Ascending aorta (tissue), 2 donors: ENCODE results near the gene CALML3. TPM values are rescaled to one million over a fixed set of nuclear protein-coding genes. Genes with fewer than 3 reads are reported as not detected.

Experiments used
- DNase-seq, 2 donors: peaks; one replicate each; pipeline ENCODE4 v3.0.0-alpha.2; 2019; ENCODE audit warnings: low spot score in 2 of 2
- H3K27ac ChIP-seq, 2 donors: fragments of 200-600 bp; sonication (generic); one replicate each; pipeline ENCODE4 v1.5.1; 2016 to 2017; ENCODE audit warnings: mild to moderate bottlenecking in 1 of 2
- H3K27me3 ChIP-seq: fragments of 200-600 bp; sonication (generic); one replicate; pipeline ENCODE4 v1.5.1; 2017
- H3K36me3 ChIP-seq, 2 donors: fragments of 200-600 bp; sonication (generic); one replicate each; pipeline ENCODE4 v1.5.1; 2016
- H3K4me1 ChIP-seq, 2 donors: fragments of 200-600 bp; sonication (generic); one replicate each; pipeline ENCODE4 v1.5.1; 2016 to 2017; ENCODE audit warnings: mild to moderate bottlenecking in 1 of 2
- H3K4me3 ChIP-seq, 2 donors: fragments of 200-600 bp; sonication (generic); one replicate each; pipeline ENCODE4 v1.5.1; 2016 to 2017; ENCODE audit warnings: mild to moderate bottlenecking in 1 of 2
- H3K9me3 ChIP-seq, 2 donors: fragments of 200-600 bp; sonication (generic); one replicate each; pipeline ENCODE4 v1.5.1; 2016
- intact Hi-C: fragments of 100-400 bp; cut with DNase I; formaldehyde crosslinking; loops from one replicate; pipeline ENCODE4 v1.15.1; 2023
- total RNA-seq: library from RNA; depleted of rRNA; stranded (reverse); fragments of >200 nt; gene quantifications from one replicate; pipeline ENCODE4 v1.1.0, GENCODE V29; 2016
- TF ChIP-seq, protein P1 (sequence below), 3 experiments: fragments of 200-600 bp in 2 of 3; fragments of 450-650 bp in 1 of 3; sonication (generic) in 2 of 3; IDR thresholded peaks; one replicate each; pipeline ENCODE4 v1.5.1; 2016 to 2019; ENCODE audit warnings: antibody characterized with exemption in 3 of 3, mild to moderate bottlenecking in 1 of 3, moderate library complexity in 1 of 3

Gene CALML3
- total RNA-seq, 1 donor from 2014 or later = not detected

DNA sequence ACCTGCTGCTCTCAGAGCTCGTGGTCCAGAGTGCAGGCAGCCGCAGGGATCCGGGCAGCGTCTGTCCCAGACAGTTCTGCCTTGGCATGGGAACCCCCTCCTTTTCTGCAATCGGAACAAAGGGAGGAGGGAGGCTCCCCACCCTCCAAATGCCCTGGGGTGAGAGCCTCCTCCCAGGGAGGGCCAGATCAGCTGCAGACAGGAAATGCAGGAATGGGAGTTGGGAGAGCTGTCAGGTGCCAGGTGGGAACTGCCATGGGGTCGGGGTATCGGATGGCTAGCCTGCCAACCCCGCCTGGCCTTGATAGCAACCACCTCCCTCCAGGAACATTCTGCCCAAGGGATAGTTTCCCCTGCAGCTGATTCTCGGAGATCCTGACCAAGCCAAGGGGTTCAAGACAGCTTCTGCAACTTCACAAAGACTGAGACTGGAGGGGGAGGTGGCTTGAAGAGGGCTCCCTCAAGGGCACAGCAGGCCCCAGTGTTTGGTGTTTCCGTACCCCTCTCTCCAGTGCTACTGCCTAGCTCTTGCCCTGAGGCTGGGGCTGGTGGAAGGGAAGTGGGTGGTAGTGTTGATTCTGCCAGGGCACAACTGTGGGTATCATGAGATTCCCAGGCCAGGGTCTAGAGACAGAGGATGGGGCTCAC is 25.1 kb upstream of the CALML3 start, which contains the start of gene CALML5:
TSS of gene CALML5 (minus strand) at position 78 of the 648 bp plus-strand sequence. CDS start 132 bp downstream, outside the sequence.
- TF ChIP-seq, protein P1, sequence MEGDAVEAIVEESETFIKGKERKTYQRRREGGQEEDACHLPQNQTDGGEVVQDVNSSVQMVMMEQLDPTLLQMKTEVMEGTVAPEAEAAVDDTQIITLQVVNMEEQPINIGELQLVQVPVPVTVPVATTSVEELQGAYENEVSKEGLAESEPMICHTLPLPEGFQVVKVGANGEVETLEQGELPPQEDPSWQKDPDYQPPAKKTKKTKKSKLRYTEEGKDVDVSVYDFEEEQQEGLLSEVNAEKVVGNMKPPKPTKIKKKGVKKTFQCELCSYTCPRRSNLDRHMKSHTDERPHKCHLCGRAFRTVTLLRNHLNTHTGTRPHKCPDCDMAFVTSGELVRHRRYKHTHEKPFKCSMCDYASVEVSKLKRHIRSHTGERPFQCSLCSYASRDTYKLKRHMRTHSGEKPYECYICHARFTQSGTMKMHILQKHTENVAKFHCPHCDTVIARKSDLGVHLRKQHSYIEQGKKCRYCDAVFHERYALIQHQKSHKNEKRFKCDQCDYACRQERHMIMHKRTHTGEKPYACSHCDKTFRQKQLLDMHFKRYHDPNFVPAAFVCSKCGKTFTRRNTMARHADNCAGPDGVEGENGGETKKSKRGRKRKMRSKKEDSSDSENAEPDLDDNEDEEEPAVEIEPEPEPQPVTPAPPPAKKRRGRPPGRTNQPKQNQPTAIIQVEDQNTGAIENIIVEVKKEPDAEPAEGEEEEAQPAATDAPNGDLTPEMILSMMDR (IDR thresholded peaks at IDR 0.05) = no peak
- no peak within 1 kb of the TSS for H3K4me3 ChIP-seq
- no peak within 1 kb of the TSS for H3K27ac ChIP-seq
- no peaks in the 10 kb centered on the region for H3K27me3 ChIP-seq
- no peak for DNase-seq
- intact Hi-C loops = no loop called here
- no peaks in the 10 kb centered on the region for H3K4me1 ChIP-seq
- no peaks in the 10 kb centered on the region for H3K9me3 ChIP-seq
- H3K36me3 ChIP-seq = no peaks in the 10 kb centered on the region

DNA sequence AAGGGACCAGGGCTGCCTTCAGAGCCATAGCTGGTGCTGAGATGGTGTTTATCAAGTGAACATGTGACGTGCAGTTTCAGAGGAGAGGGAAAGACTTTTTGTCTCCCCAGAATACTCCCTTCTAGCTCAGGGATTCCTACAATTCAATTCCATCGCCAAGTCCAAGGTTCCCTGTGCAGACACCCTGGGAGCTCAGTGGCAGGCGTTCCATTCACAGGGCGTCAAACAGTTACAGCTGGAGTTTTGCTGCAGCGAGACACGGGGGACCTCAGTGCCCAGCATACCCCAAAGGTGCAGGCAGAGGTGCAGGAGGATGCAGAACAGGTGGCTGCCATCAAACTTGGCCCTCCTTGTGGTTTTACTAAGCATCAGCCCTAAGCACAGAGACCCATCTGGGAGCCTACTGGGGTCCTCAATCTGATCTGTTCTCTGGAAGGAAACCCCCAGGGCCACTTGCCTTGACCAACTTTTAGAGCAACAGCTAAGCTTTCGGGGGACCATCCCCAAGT is 24.5 kb upstream of the CALML3 start:
- TF ChIP-seq, protein P1 (IDR thresholded peaks at IDR 0.05) = no peak
- DNase-seq = peak in 1 of 2 donors; percentile 45
- no peaks in the 10 kb centered on the region for H3K4me1 ChIP-seq
- H3K27me3 ChIP-seq = no peaks in the 10 kb centered on the region
- no peaks in the 10 kb centered on the region for H3K36me3 ChIP-seq
- no peak overlapping the region for H3K27ac ChIP-seq
- no peak overlapping the region for H3K4me3 ChIP-seq
- intact Hi-C loops = no loop called here
- H3K9me3 ChIP-seq = no peaks in the 10 kb centered on the region

DNA sequence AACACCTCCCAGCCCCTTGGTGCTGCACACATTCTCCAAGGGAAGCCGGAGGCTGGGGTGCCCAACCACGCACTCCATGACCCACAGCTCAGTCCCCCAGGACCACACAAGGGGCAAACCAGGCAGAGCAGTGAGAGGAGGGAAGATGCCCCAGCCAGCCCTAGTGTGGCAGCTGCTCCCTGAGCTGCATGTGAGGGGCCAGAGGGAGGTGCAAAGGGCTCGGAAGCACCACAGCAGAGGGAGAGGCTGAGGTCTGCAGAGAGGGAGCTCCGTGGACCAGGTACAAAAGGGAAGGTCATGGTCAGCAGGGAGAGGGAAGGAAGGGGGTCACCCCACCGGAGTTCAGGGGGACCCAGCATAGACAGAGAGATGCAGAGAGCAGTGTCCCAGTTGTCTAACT is 23.9 kb upstream of the CALML3 start:
- Histone ChIP-seq H3K27me3 (no peaks in the 10 kb centered on the region), H3K9me3 (no peaks in the 10 kb centered on the region), H3K36me3 (no peaks in the 10 kb centered on the region), H3K4me3 (no peak overlapping the region), H3K4me1 (no peaks in the 10 kb centered on the region), H3K27ac (no peak overlapping the region)
- TF ChIP-seq, protein P1 (IDR thresholded peaks at IDR 0.05) = no peak
- intact Hi-C loops = no loop called here
- peak in 1 of 2 donors; percentile 38 for DNase-seq

DNA sequence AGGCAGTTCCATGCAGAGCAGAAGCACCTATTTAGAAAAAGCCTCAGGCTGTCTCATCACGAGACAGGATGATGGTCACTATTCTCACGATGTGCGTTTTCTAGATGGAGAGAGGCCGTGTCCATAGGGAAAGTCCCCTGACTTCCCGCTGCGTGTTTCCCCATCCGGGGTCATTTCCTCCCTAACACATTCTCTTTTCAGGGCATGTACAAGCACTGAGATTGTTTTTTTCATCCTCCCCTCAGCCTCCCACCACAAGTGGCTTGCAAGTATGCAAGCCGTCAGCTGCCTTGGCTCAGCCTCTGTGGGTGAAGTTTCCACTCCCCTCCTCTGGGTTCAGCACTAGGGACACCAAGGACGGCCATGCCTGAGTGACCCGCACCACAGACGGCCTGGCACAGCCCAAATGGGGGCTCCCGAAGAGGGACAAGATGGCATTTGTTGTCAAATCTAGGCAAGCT is 22.7 kb upstream of the CALML3 start:
- H3K27me3 ChIP-seq = no peaks in the 10 kb centered on the region
- H3K4me3 ChIP-seq = no peak overlapping the region
- H3K9me3 ChIP-seq = no peaks in the 10 kb centered on the region
- intact Hi-C loops = no loop called here
- no peaks in the 10 kb centered on the region for H3K4me1 ChIP-seq
- no peak overlapping the region for H3K27ac ChIP-seq
- peak in 1 of 2 donors; percentile 44 for DNase-seq
- TF ChIP-seq, protein P1 (IDR thresholded peaks at IDR 0.05) = no peak
- H3K36me3 ChIP-seq = no peaks in the 10 kb centered on the region

DNA sequence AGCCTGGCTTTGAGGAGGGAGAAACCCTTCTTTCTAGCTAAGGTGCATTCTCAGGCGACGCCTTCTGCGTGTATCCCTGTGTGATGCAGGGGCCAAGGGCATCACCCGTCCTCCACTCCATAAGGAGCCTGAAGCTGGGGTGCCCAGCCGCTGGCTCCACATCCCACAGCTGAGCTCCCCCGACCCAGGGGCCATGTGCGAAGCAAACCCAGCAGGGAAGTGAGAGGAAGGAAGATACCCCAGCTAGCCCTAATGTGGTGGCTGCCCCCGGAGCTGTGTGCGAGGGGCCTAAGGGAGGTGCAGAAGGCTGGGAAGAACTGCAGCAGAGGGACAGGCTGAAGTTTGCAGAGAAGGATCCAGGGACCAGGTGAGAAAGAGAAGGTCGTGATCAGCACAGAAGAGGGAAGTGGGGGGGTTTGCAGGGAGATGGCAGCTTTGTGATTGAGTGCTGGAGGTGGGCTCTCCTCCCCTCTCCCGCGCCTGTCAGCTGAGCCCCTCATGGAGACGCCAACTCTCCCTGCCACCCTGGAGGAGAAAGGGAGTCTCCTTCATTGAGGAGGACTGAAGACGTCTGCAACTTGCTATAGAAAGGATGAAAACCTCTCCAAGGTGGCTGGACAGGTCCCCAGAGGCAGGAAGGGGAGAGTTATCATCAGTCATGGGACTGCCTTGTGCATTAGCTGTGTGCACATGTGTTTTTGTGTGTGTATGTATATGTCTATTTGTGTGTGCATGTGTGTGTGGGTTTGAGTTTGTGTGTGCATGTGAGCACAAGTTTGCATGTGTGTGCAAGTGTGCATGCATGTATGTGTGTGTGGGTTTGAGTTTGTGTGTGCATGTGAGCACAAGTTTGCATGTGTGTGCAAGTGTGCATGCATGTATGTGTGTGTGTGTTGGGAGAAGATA is 21.9 kb upstream of the CALML3 start:
- Histone ChIP-seq H3K4me3 (no peak overlapping the region), H3K27me3 (no peaks in the 10 kb centered on the region), H3K9me3 (no peaks in the 10 kb centered on the region), H3K4me1 (no peaks in the 10 kb centered on the region), H3K36me3 (no peaks in the 10 kb centered on the region), H3K27ac (no peak overlapping the region)
- intact Hi-C loops = no loop called here
- DNase-seq = peak in 1 of 2 donors; percentile 22
- TF ChIP-seq, protein P1 (IDR thresholded peaks at IDR 0.05) = no peak
